Measurements from ENCODE around the gene PLXDC2.

The PLXDC2 gene

DNA sequence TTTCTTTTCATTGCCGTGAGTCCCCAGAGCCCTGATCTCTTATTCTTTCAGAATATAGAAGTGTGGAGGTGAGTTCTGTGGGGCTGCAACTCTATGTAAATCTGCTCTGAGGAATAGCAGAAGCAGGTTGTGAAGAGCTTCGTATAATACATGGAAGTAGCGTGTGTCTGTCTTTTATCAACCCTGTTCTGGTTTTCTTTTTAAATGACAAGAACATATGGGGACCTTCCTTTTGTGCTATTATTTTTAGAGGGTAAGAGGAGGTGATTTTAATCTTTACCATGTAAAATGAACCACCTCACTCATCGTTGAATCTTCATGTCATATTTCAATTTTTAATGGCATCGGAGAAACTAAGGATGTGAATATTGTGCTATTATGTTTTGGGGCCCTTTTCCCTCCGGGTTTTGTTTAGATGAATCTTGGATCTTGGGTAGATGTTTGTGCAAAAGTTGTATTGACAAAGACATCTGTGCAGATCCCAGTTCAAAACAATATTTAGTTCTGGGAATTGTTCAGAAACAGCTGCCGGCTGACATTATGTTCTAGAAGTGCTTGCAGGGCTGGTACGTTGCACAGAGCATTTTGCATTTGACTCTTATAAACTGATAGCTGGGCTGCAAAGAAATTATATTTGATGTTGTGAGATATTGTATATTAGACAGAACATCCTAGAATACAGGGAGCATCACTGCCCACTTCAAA lies 46.7 kb downstream of the PLXDC2 start:
- no peak for DNase-seq

DNA sequence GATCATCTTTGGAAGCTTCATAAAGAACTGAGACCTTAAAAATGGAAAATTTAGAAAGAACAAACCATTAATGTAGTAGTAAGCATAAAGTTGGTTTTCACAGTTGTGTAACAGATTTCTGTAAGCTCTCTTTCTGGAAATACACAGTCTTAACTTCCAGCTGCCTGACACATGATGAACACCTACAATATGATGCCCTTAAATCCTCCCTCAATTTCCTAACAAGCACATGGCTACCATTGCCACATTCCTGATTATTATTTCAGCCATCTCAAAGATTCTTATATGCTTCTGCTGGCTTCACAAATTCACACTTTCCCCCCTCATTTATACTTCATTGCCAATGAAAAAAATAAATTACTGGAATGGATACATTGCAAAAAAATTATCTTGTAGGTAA lies 49.4 kb downstream of the PLXDC2 start:
- DNase-seq = no peak

DNA sequence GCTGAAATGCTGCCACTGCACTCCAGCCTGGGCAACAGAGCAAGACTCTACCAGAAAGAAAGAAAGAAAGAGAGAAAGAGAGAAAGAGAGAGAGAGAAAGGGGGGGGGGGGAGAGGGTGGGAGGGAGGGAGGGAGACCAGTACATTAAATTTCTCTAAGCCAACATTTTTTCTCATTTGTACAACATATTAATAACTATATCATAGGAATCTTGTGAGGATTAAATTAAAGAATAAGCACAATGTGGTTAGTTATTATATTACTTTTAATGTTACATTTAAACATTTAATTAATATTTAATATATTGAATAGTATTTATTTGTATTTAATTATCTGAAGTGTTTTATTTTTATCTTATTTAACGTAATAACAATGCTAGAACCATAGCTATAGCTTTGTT lies 53.1 kb downstream of the PLXDC2 start:
- no peak for DNase-seq

DNA sequence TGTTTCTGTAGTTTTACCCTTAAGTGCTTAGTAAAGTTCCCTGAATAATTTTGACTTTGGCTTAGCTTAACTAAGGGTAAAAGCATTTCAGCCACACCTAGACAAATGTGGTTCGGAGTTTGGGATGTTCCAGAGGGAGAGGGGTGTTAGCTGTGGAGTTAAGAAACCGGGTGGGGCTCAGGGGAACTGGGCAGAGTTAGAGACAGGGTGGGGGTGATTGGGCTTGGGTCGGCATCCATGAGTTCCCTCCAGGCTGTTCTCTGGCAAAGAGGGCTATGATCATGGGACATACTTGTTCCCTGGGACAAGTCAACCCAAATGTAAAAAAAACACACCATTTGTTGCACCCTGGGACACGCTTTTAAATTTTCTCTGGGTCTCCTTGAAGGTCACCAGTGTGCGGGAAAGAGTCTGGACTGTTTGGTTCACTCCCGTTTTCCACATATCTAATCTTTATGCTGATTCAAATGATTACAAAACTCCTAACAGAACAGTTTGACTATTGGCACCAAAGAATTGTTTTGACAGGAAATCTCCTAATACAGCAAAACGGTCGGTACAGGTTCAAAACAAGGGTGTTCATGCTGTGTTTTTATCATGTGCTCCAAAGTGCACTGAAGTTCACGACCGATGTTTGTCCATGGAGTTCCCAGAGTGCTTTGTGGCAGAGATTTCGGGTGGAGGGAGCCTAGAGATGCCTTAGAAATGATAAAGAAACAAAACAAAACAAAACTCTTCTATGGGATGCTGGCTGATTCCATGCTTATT lies 56.5 kb downstream of the PLXDC2 start:
- DNase-seq = no peak

DNA sequence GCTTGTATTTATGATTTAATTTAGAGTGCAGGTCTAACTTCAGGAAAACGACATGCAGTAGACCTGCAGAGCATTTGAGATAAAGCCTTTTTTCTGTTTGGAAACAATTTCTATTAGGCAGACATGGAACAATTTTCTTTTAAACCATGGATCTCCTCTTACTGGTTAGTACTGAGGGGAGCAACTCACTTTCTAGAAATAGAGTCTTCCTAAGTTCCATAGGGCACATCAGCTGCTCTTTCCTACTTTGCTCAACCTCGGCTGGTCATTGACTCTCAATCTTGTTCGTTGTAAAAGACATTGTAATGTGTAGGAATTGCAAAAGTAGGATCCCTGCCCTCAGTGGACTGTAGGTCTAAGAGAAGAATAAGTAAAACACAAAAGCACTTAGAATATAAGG lies 58.0 kb downstream of the PLXDC2 start:
- DNase-seq = no peak

DNA sequence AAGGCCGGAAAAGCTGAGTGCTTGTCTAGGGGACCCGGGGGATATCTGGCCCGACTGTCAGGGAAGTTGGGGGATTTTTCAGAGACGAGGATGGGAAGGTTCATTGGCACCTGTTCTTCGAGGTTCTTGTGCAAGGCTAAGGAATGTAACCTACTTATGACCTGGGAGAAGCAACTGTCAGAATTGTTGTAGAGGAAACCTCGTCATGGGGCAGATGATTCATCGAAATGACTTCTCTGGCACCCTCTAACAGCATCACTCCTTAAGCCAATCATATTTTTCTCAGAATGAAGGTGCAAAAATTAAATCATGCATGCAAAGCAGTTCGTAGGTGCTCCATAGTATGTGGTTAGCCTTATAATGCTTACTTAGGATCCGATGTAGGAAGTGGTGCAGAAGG lies 58.6 kb downstream of the PLXDC2 start:
- DNase-seq = no peak

DNA sequence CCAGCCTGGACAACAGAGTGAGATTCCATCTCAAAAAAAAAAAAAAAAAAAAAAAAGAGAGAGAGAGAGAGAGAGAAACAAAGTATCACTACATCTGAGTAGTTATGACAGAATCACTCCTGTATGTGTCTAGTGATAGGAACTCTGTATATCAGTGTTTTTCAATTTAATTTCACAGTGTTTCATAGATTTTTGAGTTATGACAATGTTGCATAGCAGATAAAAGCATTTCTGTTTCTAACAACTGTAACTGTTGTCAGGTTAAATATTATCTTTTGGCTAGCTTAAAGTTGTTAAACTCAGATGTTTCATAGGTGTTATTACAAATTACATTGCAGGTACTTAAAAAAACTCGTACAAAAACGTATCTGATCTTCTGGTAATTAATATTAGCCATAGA lies 60.3 kb downstream of the PLXDC2 start:
- DNase-seq = no peak

DNA sequence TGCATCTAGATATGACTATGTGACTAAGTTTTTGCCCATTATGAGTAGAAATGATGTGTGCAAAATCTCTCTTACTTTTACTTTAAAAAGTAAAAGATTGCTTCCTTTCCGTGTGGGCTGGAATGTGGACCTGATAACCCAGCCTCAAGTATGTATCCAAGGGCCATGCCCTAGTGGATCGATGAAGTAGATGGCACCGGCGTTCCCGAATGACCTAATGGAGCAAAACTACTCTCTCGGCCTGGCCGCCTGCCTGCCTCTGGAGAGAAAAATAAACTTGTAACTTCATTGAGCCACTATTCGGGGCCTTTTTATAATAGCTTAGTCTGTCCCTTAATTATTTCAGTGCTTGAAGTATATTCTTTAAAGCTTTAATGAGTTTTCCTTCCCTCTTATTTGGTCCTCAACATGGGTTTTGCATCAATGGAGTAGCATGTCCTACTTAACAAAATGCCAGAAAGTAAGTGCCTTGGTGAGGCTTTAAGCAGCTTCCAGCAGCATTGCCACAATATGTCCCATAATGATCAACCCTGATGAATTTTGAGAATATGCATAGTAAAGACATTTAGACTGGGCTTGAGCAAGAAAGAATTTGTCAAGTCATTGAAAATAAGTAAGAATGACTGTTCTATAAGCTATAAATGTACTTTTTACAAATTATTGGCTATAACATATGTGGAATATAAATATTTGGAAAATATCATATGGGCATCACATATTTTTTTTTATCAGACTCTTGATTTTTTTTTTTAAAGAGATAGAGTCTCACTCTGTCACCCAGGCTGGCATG lies 61.4 kb downstream of the PLXDC2 start:
- DNase-seq = no peak

DNA sequence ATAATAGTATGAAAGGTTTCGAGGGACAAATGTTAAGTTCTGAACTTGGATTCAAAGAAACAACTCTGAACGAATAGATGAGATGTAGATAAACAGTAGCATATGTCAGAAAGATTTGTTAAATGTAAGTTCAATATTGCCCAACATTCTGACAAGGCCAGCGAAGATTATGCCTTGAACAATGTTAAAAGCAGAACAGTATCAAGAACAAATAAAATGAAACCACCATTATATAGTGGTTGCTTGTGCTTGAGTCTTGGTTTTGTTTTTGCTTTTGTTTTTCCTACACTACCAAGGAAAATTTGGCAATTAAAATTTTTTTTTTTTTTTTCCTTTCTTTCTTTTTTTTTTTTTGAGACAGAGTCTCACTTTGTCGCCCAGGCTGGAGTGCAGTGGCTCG lies 66.4 kb downstream of the PLXDC2 start:
- no peak for DNase-seq

DNA sequence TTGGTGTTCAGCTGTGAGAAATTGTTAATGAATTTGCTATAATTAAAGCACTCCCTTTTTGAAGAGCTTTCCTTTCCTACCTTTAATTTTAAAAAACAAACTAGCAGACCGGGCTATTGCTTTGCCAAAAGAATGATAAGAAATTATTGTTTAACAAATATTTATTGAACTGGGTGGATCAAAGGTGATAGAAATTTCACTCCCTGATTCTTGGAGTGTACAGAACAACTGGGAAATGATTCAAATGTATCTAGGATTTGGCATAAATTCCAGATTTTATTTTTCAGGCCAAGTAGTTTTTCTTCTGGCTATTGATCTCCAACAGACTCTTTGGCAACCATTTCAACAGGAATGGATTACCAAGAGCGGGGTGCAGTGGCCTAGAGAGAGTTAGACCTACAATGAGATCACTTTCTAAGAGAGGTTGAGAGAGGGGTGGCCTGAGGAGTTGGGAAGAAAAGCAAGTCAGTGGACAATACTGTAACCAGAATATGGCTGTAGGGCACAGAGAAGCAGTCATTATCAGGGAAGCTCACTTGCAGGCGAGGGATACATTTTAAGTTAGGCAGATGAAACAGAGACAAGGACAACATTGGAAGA lies 71.9 kb downstream of the PLXDC2 start:
- no peak for DNase-seq

DNA sequence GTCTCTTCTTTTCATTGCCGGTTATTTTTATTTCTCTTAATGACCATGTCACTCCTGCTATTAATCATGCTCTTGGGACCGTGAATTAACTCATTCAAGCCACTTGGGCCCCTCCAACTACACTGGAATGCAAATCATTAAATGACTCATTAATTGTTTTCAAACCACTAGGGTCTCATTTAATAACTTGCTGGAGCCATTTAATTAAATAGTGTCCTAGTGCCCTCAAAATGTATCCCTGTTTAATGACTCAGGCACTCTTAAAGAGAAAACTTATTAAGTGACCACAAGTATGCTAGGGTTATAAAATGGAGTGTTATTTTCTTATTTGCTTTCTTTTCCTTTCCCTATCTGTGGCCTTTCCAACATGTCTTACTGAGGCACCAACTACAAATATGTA lies 73.0 kb downstream of the PLXDC2 start:
- no peak for DNase-seq

DNA sequence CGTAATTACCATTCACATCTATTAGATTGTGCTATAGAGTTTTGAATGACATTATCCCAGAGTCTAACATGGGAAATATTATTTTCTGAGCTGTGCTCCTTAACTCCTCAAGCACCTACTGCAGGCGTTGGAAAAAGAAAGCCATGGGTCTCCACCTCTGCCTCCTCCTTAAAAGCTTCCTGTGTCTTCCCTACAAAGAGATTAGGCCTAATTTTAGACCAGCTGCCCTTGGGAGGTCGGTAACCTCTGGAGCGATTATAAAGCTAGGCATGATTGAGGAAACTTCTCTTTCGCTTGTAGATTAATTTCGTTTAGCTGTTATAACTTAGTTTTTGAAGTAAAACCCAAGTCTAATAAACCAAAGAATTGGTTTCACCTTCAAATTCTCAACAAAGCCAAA lies 75.2 kb downstream of the PLXDC2 start:
- DNase-seq = no peak

DNA sequence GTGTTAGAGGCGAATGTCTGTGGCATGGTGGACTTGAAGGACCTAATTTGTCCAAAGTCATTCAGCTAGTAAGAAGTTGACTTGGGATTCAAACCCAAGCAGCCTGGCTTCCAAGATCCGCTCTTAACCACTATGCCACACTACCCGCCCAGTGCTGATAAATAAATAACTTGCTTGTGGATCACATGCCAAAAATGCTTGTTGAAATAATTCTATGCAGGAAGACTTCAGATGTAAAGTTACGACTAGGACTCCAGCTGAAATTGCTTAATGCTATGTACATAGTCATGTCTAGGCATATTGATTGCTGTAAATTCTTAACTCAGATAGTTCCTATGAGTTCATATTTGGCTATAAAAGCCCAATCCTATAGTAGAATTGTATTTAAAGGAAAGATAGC lies 76.0 kb downstream of the PLXDC2 start:
- no peak for DNase-seq

DNA sequence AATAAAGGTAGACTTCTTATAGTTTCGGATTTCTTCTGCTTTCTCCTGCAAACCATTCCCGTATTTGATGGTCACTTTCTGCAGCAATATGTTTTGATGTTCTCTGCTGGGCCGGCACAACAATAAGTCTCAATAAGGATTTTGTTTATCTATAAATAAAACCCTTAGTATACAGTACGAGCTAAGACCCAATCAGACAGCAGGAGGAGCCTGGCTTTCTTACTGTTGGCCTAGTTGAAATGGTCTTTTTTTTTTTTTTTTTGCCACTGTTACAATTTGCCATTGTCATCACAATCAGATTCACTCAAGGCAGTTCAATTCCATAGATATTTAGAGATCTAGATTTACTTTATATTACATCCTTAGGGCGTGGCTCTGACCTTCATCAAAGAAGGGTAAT lies 76.4 kb downstream of the PLXDC2 start:
- no peak for DNase-seq

DNA sequence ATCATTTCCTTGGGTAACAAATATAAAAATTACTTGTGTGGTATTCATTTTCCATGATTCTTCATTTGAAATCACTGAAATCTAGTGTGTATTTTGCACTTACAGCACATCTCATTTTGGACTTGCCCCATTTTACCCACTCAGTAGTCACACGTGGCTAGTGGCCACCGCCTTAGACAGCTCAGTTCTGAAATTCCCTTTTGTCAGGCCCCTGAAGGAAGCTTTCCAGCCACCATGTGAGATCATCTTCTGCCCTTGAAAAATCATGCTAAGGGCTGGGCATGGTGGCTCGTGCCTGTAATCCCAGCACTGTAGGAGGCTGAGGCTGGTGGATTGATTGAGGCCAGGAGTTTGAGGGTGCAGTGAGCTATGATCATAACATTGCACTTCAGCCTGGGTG lies 79.3 kb downstream of the PLXDC2 start:
- no peak for DNase-seq

DNA sequence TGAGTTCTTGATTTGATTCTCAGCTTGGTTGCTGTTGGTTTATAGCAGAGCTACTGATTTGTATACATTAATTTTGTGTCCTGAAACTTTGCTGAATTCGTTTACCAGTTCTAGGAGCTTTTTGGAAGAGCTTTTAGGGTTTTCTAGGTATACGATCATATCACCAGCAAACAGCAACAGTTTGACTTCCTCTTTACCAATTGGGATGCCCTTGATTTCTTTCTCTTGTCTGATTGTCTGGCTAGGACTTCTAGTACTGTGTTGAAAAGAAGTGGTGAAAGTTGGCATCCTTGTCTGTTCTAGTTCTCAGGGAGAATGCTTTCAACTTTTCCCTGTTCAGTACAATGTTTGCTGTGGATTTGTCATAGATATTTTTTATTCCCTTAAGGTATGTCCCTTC lies 86.2 kb downstream of the PLXDC2 start:
- DNase-seq = no peak

DNA sequence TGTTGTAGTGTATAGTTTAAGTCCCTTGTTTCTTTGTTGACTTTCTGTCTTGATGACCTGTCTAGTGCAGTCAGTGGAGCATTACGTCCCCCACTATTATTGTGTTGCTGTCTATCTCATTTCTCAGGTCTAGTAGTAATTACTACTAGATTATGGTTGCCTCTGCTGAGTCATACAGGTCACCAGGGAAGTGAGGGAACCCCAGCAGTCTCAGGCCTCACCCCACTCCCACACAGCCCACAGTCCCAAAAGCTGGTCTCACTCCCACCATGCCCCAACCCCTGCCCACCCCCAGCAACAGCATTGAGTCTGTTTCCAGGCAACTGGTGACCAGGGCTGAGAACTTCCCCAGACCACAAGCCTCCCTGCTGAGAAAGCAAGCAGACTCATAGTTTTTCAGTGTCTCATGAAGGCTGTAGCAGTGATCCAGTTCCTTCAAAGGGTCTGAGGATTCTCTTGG lies 88.0 kb downstream of the PLXDC2 start:
- DNase-seq = no peak

DNA sequence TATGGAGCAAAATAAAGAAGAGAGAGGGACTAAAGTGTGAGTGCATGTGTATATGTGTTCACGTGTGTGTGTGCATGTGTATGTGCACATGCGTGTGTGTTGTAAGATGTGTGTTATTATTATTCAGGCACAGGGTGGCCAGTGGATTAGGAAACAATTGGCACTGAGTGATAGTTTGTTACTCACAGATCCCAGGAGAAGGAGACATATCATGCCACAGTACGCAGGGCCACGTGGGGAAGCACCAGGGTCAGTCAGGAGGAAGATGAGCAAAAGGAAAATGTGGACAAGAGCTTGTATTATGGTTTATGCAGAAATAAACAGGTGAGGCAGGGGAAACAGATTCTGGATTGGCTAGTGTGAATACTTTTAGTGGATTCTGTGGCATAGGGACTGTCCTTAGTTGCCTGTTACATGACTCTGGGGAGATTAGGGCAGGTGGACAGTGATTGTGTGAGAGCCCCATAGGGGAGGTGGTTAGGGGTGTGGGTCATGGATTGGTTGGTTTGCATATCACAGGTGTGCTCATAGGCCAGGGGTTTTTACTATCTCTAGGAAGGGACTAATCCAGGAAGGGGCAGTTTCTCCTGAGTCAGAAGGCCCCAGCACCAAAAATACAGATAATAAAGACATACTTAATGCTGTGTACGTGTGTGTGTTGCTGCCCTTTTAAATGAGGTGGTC lies 90.0 kb downstream of the PLXDC2 start:
- DNase-seq = no peak

DNA sequence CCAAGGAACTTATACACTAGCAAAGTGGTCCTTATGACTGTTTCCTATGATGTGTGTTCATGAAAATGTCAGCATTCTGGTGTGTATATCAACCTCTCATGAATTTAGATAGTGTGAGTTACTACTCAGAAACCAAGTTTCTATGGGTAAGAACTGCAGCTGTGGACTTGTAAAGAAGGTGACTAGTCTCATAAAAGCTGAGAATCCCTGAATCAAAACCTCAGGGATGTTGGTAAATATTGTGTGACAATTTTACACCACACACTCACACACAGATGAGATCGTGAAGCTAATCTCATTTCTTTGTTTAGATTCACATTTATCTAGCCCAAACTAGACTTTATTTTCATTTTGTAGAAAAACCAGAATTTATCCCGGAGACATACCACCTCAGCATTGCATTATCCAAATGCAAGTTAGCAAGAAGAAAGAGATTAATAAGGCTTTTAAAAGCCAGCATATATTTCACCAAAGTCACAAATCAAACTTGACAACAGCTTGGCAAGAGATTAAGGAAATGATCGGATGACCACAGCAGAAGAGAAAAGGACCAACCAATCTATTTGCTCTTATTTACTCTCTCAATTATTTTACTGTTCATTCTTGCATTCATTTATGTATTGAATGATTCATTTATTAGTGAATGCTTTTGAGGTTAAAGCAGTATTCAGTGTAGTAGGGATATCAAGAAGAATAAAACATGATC lies 92.9 kb downstream of the PLXDC2 start:
- DNase-seq = no peak

DNA sequence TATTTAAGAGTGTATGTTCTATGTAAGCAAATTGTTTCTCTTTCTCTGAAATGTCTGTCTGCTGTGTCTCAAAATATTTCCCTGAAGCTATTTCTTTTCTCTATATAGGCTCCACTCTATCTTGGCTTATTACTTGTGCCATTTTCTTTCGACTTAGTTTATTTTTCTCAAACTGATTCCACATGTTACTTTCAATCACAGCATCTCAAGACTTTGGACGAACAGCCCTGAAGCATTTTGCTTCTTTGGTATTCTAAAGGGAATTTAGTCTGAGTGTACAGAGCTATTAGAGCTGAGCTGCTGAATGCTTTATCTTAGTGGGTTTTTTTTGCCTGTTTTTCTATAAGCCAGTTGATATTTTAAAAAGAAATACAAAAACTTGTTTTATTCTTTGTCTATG lies 95.7 kb downstream of the PLXDC2 start:
- DNase-seq = no peak

DNA sequence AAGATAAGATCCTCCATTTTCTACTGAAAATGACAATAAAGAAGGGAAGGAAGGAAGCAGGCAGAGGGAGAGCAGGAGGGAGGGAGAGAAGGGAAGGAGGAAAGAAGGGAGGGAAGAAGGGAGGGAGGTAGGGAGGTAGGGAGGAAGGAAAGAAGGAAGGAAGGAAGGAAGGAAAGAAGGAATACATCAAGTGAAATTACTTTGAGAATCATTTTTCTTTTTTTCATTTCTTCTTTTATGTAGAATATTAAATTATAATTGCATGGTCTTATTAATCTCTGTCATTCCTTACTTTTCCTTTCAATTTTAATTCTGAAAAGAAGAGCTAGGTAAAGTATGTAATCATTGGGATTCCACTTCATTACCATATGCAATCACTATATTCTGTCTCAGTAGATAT lies 97.8 kb downstream of the PLXDC2 start:
- DNase-seq = no peak

DNA sequence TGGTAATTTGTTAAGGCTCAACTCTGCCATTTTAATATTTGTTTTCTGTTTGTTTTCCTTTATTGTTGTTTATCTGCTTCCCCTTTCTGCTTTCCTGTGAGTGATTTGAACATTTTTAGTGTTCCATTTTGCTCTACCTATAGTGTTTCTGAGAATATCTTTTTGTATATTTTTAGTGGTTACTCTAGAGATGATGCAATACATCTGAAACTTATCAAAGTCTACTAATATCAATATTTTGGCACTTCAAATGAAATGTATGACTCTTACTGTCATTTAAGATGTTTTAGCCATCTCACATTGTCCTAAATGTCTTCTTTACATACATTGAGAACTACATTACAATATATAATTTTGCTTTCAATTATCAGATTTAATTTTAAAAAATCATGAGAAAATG lies 98.9 kb downstream of the PLXDC2 start:
- DNase-seq = no peak

Data from activated CD8-positive, alpha-beta memory T cell treated with anti-CD3 and anti-CD28 coated beads, Interleukin-2, amount 50 U/mL, for 48 hours (primary cell).